GM19395 (cell line): ENCODE data around the gene TLE4.

Experiments
- ATAC-seq: cut with Tn5 transposase; IDR thresholded peaks from one replicate; pipeline ENCODE4 v1.9.1; 2021; ENCODE audit warnings: mild to moderate bottlenecking, moderate library complexity; ENCODE audit not compliant: unreplicated experiment

Gene TLE4

GRCh38 chr9:79765466-79765865, 193.7 kb downstream of the TLE4 start:
- ATAC-seq, result no peak

- ATAC-seq, result no peak
Observed at GRCh38 chr9:79766091-79766490, 194.3 kb downstream of the TLE4 start.

- ATAC-seq, result no peak
Observed at GRCh38 chr9:79768194-79768593, 196.4 kb downstream of the TLE4 start.

- no peak for ATAC-seq
Observed at GRCh38 chr9:79769476-79770275, 197.9 kb downstream of the TLE4 start.

- no peak for ATAC-seq
Observed at GRCh38 chr9:79774356-79774755, 202.6 kb downstream of the TLE4 start.
